GM12875 (cell line): ENCODE measurements around the gene TRAPPC8.
A peak's percentile ranks its signal among the peaks of the same experiment; 100 is the strongest.
"Not testable (repeated sequence)": the region's sequence is repeated elsewhere in the genome, so short reads cannot be mapped to it uniquely, and the experiment has no call there.

ENCODE experiments used
- H3K4me3 ChIP-seq: one replicate; pipeline ENCODE4 v1.5.1; 2011; ENCODE audit warnings: low read depth, low read length, control low read depth
- TF ChIP-seq, protein P1 (sequence below): IDR thresholded peaks from 2 replicates; pipeline ENCODE4 v1.5.1; 2011; ENCODE audit warnings: low read depth, mild to moderate bottlenecking, control low read depth, inconsistent platforms, low read length, moderate library complexity, borderline replicate concordance; ENCODE audit not compliant: insufficient read depth

TRAPPC8 gene

DNA sequence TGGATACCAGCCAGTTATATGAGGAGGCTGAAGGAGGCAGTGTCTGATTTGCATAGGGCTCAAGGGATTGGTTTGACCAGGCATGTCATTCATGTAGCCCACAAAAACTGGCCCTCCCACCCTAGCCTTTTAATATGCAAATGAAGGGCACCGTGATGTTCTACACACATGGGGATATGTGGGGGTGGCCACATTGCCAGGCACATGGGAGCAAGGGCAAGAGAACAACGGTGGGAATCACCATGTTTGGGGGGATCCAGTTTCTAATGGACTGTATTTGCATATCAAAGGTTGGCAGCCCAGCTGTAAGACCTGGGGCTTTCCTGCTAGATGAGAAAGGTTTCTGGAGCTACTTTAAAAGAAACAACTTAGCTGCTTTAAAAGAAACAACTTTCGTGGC, 117.2 kb downstream of the TRAPPC8 start:
- TF ChIP-seq, protein P1, sequence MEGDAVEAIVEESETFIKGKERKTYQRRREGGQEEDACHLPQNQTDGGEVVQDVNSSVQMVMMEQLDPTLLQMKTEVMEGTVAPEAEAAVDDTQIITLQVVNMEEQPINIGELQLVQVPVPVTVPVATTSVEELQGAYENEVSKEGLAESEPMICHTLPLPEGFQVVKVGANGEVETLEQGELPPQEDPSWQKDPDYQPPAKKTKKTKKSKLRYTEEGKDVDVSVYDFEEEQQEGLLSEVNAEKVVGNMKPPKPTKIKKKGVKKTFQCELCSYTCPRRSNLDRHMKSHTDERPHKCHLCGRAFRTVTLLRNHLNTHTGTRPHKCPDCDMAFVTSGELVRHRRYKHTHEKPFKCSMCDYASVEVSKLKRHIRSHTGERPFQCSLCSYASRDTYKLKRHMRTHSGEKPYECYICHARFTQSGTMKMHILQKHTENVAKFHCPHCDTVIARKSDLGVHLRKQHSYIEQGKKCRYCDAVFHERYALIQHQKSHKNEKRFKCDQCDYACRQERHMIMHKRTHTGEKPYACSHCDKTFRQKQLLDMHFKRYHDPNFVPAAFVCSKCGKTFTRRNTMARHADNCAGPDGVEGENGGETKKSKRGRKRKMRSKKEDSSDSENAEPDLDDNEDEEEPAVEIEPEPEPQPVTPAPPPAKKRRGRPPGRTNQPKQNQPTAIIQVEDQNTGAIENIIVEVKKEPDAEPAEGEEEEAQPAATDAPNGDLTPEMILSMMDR = no peak
- no peak overlapping the region for H3K4me3 ChIP-seq

DNA sequence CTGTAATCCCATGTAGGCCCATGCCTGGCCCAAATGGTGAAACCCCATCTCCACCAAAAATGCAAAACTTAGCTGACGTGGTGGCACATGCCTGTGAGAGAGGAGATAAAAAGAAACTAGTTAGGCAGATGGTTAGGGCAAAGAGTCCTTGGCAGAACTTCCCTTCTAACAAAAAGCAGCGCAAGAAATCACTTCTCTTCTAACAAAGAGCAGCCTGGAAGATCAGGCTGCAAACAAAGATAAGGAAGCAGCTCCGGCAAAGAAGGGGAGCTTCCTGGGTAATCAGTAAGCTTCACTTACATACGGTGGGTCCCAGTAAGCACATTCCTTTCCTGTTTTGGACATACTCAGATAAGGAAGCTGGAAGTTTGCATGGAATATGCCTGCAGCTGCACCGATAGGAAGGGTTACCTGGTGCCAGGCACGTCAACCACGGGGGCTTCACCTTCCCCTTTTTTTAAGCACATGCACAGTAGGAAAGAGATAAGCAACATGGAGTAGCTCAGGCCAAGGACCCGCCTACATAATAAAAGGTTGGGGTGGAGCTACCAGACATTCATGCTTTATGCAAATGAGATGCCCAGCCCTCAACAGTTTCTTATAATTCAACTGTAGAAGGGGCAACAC, 121.3 kb downstream of the TRAPPC8 start:
- H3K4me3 ChIP-seq = no peak overlapping the region
- TF ChIP-seq, protein P1 = no peak

DNA sequence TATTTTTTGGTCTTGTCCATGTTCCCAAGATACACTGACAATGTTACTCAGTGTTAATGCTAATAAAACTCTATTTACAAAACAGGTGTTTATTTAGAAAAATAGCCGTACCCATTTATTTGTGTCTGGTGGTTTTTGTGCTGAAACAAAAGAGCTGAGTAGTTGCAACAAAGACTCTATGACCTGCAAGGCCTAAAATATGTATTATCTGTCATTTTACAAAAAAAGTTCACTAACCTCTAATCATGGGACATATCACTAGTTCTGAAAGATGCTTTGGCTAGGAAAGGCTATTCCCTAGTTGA, 123.1 kb downstream of the TRAPPC8 start:
- TF ChIP-seq, protein P1 = no peak
- no peak overlapping the region for H3K4me3 ChIP-seq

DNA sequence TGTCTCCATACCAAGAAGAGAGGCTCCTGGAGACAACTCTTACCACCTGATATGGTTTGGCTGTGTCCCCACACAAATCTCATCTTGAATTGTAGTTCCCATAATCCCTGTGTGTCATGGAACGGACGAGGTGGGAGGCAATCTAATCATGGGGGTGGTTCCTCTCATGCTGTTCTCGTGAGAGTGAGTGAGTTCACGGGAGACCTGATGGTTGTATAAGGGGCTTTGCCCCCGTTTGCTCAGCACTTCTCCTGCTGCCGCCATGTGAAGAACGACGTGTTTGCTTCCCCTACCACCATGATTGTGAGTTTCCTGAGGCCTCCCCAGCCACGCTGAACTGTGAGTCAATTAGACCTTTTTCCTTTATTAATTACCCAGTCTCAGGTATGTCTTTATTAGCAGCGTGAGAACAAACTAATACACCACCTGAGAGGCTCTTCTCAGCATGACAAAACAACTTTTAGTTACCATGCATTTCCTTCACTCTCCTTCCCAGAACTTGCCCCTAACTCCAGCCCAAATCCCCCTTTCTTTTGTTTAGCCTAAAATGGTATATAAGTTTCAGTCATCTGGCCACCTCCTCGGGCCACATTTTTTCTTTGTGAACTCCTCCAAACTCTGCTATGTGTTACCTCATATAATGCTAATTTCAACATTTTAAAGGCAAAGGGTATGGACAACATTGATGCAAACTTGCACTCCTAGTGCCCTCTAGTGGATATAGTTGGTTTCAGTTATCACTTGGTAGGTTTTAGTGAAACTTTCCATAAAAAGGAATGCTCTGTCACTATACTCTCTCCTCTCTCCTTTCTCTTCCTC, 123.6 kb downstream of the TRAPPC8 start:
- TF ChIP-seq, protein P1 = peak; percentile 46; the same call in 1 of the 2 replicates
- no peak overlapping the region for H3K4me3 ChIP-seq

DNA sequence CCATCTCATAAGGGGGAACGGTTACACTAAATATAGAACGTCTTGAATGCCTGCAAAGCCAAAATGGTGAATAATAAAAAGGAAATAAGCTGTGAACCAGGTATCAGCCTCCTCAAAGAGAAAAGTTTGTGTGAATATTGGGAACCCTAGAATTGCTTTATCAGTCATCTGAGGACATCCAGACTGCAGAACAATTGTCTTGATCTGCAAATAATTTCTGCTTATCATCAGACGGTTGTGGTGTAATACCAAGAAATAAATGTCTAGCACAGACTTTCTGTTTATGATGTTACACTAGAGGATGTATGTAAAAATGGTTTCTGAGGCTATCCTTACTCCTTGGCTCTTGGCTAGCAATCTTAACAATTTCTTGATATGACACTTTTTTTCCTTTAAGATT, 128.8 kb downstream of the TRAPPC8 start:
- TF ChIP-seq, protein P1 = no peak
- H3K4me3 ChIP-seq = no peak overlapping the region

DNA sequence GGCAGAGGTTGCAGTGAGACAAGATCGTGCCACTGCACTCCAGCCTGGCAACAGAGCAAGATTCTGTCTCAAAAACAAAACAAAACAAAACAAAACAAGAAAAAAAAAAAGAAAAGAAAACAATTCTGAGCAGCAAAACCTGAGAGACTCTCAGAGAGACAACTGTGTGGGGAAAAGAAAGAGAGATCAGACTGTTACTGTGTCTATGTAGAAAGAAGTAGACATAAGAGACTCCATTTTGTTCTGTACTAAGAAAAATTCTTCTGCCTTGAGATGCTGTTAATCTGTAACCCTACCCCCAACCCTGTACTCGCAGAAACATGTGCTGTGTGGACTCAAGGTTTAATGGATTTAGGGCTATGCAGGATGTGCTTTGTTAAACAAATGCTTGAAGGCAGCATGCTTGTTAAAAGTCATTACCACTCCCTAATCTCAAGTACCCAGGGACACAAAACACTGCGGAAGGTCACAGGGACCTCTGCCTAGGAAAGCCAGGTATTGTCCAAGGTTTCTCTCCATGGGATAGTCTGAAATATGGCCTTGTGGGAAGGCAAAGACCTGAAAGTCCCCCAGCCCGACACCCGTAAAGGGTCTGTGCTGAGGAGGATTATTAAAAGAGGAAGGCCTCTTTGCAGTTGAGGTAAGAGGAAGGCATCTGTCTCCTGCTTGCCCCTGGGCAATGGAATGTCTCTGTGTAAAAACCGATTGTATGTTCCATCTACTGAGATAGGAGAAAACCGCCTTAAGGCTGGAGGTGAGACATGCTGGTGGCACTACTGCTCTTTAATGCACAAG, 132.4 kb downstream of the TRAPPC8 start:
- H3K4me3 ChIP-seq = not testable (repeated sequence)

DNA sequence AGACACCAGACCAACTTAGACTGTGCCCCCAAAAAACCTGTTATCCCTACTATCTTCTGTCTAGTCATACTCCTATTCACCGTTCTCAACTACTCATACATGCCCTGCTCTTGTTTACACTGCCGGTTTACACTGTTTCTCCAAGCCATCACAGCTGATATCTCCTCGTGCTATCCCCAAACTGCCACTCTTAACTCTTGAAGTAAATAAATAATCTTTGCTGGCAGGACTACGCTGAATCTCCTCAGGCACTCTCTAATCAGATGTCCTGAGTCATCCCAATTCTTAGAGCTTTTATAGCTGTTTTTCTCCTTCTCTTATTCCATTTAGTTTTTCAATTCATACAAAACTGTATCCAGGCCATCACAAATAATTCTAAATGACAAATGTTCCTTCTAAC, 133.9 kb downstream of the TRAPPC8 start:
- not testable (repeated sequence) for H3K4me3 ChIP-seq

DNA sequence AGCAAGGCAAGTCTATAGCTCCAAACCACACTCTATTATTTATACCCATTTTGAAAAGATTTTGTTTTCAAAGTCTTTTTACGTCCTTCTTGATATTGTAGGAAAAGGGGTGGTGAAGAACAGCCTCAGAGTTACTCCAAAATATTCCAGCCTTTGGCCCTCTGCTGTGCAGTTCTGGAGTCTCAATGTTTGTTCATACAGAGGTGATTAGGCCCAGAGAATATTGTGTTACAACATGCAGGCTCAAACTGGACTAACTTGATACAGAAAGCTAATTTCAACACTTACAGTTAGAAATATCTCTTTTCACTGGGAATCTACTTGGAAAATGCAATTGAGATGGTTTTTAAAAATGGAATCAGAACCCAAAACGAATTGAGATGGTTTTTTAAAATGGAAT, 141.8 kb downstream of the TRAPPC8 start:
- TF ChIP-seq, protein P1 = no peak

DNA sequence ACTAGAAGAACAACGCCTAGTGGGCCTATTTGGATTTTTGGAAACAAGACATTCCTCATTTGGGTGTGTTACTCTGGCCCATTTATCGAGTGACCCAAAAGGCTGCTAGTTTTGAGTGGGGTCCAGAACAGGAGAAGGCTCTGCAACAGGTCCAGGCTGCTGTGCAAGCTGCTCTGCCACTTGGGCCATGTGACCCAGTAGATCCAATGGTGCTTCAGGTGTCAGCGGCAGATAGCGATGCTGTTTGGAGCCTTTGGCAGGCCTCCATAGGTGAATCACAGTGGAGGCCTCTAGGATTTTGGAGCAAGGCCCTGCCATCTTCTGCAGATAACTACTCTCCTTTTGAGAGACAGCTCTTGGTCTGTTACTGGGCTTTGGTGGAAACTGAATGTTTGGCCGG, 143.7 kb downstream of the TRAPPC8 start:
- not testable (repeated sequence) for H3K4me3 ChIP-seq

More for the DNA sequence above, 141.8 kb downstream of the TRAPPC8 start:
- H3K4me3 ChIP-seq = no peak overlapping the region
